Epithelial cell of esophagus (primary cell): ENCODE results near the gene SLC36A1.

Experiments
- DNase-seq: peaks from one replicate; pipeline ENCODE4 v3.0.0; 2010; ENCODE audit warnings: low read depth
- H3K4me3 ChIP-seq: 2 replicates; pipeline ENCODE4 v1.5.1; 2011; ENCODE audit warnings: mild to moderate bottlenecking, low read length, control low read depth
- CTCF ChIP-seq: IDR thresholded peaks from 2 replicates; pipeline ENCODE4 v1.5.1; 2011; ENCODE audit warnings: low read depth, mild to moderate bottlenecking, low read length, control low read depth, inconsistent platforms; ENCODE audit not compliant: insufficient read depth; ENCODE audit errors: missing control alignments

The SLC36A1 gene

DNA sequence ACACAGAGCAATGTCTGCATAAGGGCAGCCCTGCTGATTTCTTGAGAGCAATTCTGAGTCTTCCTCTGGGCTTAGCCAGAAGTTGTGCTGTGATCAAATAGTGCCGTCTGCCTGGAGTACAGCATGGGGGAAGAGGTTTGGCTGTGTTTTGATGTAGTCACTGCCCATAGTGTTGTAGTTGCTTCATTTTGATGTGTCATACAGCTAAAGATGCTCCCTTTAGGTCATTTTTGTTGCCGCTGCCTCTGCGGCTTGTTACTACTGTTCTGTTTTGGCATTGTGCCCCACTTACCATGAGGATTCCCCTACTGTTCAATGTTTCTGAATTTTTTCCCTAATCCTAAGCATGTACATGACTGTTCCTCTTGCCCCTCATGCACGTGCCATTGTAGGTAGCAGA, 23.0 kb downstream of the SLC36A1 start:
- peak; percentile 28 for DNase-seq
- TF ChIP-seq CTCF, result no peak
- H3K4me3 ChIP-seq, result no peak overlapping the region

DNA sequence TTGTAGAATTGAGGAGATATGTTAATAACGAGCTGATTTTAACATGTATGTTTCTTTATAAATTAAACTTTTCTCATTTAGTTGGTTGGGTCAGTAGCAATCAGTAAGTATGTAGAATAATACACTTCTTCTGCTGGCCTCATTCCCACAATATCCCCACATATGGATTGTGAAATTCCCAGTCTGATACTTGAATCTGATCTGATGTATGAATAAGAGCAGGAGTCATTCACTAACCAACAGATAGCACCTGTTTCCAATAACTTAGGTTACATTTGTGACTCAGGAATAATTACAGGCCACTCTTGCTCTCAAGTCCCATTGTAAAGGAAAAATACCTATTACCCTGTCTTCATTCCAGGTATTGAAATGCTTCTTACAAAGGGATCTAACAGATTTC, 23.9 kb downstream of the SLC36A1 start:
- no peak overlapping the region for H3K4me3 ChIP-seq
- TF ChIP-seq CTCF, result no peak
- DNase-seq, result no peak

DNA sequence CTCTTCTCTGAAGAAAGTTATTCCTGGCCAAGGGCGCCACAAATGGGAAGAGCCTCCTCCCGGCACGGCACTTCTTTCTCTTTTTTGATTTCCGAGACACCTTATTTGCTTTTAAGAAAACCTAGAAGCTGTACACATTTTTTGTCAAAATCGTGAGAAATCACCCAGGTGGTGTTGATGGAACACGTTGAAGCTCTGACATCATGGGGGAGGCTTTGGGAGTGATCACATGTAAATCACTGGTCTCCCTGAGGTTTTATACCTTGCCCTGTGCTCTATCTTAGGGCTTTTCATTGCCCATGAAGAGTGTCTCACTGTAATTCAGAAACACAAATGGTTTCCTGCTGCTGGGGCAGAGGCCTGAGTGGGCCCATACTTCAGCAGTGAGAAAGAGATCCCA, 27.4 kb downstream of the SLC36A1 start:
- no peak overlapping the region for H3K4me3 ChIP-seq
- TF ChIP-seq CTCF, result no peak
- no peak for DNase-seq

DNA sequence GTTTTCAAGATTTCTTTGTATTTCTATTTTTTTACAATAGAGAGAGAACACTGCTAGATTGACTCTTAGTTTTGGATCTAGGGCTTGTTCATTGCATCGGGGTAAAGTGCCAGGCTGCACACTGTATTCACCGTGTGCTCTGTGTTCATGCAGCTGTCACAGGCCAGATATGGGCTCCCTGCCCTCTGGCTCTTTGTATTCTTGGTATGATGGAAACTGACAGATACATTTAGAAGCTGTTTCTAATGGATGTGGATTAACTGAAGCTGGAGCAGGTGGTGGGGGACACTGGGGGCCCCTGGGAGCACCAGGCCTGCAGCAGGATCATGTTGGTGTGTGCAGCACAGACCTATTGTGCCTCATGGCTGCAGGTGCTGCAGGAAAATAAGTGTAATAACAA, 28.0 kb downstream of the SLC36A1 start:
- H3K4me3 ChIP-seq, result no peak overlapping the region
- no peak for TF ChIP-seq CTCF
- DNase-seq, result no peak

GRCh38 chr5:151476016-151476415, 28.6 kb downstream of the SLC36A1 start:
- DNase-seq, result no peak
- no peak for TF ChIP-seq CTCF
- no peak overlapping the region for H3K4me3 ChIP-seq

DNA sequence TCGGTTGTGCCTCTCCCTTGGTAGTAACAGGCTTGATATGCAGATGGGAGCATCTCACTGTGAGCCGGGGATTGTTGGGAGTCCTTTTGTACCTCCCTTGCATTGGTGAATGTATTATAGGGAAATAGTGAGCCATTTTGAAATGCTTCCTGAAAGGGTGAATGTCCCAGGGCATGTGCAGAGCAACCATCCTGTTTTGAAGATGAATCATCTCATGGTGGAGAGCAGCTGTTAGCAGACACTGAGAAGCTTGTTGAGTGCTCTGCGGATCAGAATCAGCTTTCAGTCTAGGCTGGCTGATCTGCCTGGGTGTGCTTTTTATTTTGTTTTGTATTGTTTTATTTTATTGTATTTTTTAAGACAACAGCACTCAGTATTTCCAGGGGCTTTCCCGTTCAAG, 29.7 kb downstream of the SLC36A1 start:
- peak; percentile 39 for DNase-seq
- TF ChIP-seq CTCF, result no peak

DNA sequence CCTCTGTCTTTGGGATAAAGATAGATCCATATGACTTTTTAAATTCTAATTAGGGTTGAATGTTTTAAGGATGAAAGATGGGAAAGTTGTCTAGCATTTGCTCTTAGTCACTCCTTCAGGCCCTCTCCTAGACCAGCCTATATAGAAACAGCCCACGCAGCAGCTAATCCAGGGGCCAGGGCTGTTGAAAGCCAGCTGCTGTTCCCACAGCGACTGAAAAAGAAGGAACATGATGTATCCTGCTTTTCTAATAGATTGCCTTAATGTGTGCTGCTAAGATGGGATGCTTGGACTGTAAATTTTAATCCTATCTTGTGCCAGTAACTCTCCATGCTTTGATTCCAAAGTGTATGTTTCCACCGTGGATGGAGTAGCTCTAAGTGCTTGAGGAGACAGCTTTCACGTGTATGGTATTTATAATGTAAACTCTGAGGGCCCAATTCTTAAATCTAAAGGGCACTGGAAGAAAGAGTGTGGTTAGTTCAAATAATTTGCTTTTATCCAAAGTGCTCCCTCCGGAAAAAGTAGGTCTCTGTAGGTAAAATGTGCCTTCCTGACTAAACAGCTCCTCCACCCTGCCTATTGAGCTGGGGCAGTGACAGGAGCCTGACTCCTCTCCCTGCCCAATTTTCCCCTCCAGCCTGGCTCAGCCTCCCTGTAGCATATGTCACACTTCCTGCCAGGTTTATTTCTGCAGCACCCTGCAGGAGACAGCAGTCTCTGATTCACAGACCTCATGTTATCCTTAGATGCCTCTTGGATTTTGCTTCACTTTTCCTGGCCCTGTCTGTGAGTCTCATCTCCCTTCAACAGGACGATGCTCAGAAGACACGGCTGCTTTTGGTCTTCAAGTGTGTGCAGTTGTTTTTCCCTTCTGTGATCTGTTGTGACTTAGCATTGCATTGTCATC, 33.2 kb downstream of the SLC36A1 start:
- TF ChIP-seq CTCF, result no peak
- DNase-seq, result peak; percentile 59
- no peak overlapping the region for H3K4me3 ChIP-seq

More for the DNA sequence above, 29.7 kb downstream of the SLC36A1 start:
- H3K4me3 ChIP-seq, result no peak overlapping the region
